Stomach (tissue), 4 donors: Measurements from ENCODE around the gene GFPT2.

ENCODE experiments used
- EP300 ChIP-seq: sonication (generic); formaldehyde crosslinking; IDR thresholded peaks from one replicate; pipeline ENCODE4 v1.6.1; 2017; ENCODE audit warnings: antibody characterized with exemption
- POLR2A ChIP-seq, 4 donors: fragments of 450-650 bp; IDR thresholded peaks; one replicate each; pipeline ENCODE4 v1.6.1; 2016; ENCODE audit warnings: antibody characterized with exemption in 4 of 4, control low read depth in 2 of 4, mild to moderate bottlenecking in 1 of 4, moderate library complexity in 1 of 4
- POLR2AphosphoS5 ChIP-seq, 3 donors: sonication (generic); formaldehyde crosslinking; IDR thresholded peaks; one replicate each; pipeline ENCODE4 v1.6.1; 2016; ENCODE audit warnings: antibody characterized with exemption in 3 of 3
- TF ChIP-seq, protein P1 (sequence below), 7 experiments: fragments of 450-650 bp in 4 of 7; fragments of 200-600 bp in 3 of 7; sonication (generic) in 3 of 7; IDR thresholded peaks; one replicate each; pipeline ENCODE4 v1.5.1; 2016 to 2019; ENCODE audit warnings: antibody characterized with exemption in 7 of 7, control low read depth in 2 of 7, mild to moderate bottlenecking in 1 of 7

DNA sequence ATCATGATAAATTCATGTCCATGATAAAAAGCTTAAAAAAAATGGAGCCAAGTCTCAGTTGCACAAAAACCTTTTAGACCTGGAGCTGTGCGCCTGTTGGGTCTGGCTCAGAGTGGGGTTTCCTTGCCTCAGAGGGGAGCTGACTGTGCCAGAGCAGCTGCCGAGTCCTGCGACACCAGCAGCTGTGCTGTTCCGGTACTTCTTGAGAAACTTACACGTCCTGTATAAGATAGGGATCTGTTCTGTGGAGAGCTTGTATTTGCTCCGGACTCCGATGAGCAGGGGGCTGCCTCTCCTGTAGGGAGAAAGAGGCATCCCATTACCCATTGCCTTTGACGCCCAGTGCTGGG, 28.6 kb downstream of the GFPT2 start:
- TF ChIP-seq, protein P1, sequence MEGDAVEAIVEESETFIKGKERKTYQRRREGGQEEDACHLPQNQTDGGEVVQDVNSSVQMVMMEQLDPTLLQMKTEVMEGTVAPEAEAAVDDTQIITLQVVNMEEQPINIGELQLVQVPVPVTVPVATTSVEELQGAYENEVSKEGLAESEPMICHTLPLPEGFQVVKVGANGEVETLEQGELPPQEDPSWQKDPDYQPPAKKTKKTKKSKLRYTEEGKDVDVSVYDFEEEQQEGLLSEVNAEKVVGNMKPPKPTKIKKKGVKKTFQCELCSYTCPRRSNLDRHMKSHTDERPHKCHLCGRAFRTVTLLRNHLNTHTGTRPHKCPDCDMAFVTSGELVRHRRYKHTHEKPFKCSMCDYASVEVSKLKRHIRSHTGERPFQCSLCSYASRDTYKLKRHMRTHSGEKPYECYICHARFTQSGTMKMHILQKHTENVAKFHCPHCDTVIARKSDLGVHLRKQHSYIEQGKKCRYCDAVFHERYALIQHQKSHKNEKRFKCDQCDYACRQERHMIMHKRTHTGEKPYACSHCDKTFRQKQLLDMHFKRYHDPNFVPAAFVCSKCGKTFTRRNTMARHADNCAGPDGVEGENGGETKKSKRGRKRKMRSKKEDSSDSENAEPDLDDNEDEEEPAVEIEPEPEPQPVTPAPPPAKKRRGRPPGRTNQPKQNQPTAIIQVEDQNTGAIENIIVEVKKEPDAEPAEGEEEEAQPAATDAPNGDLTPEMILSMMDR (IDR thresholded peaks at IDR 0.05) = no peak
- TF ChIP-seq POLR2AphosphoS5 (IDR thresholded peaks at IDR 0.05) (no peak), EP300 (no peak), POLR2A (IDR thresholded peaks at IDR 0.05) (no peak)
